ENCODE results near the gene MT1F. TPM values are rescaled to one million over a fixed set of nuclear protein-coding genes. Genes with fewer than 3 reads are reported as not detected.

Gene MT1F
- total RNA-seq, 1 experiment from 2014 or later: 7.3 TPM

DNA sequence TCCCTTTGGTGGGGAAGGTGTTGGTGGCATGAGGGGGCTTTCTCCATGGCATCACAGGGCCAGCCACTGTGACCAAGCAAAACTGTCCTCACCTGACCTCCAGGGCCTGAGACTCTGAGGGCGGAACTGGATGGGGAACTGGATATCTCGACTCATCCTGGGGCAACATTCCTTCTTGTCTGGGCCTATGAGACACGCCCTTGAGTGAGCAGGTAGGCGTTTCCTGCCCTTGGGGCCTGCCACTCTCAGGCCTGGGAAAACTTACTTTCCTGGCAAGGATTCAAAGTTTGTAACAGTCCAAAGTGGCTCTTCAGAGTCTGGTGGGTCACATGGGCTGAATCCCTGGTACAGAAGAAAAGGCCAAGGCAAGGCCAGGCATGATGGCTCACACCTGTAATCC is 34.1 kb downstream of the MT1F start:
- Histone ChIP-seq H3K79me2 (ENCODE audit: insufficient read depth, low read length) (no peaks in the 10 kb centered on the region), H4K20me1 (ENCODE audit: insufficient read depth) (no peaks in the 10 kb centered on the region), H3K4me1 (ENCODE audit: control insufficient read depth in 1 of 2, insufficient read depth in 2 of 2, low read length in 2 of 2) (peaks cover 19 to 36% of the 10 kb centered on the region in 2 experiments), H3K27me3 (ENCODE audit: insufficient read depth, low read length) (no peaks in the 10 kb centered on the region), H3K4me2 (ENCODE audit: low read length) (peak overlapping the region; percentile 50), H3K4me3 (replicated peaks in 1 of 2; ENCODE audit: low read depth in 1 of 2, low read length in 2 of 2) (peak overlapping the region in 1 of 2 experiments; percentile 9; a peak in 1 of 4 replicates), H3K9ac (ENCODE audit: low read length) (0 out of 2 replicates have a peak overlapping the region, but pooled peaks have one; percentile 10), H3K9me3 (ENCODE audit: control insufficient read depth in 1 of 2, insufficient read depth in 1 of 2, low read depth in 1 of 2, low read length in 2 of 2) (no peaks in the 10 kb centered on the region), H2AFZ (ENCODE audit: low read depth, low read length, poor library complexity, severe bottlenecking) (peak overlapping the region; percentile 65), H3K36me3 (ENCODE audit: control insufficient read depth in 1 of 2, insufficient read depth in 2 of 2, low read length in 2 of 2) (no peaks in the 10 kb centered on the region), H3K9me2 (ENCODE audit: insufficient read depth) (no peaks in the 10 kb centered on the region), H3K27ac (ENCODE audit: low read depth, low read length) (0 out of 2 replicates have a peak overlapping the region, but pooled peaks have one; percentile 25)
- intact Hi-C loops (cut with micrococcal nuclease): no loop called here
- ATAC-seq (peak; percentile 92), DNase-seq (ENCODE audit: low read depth, low spot score) (peak; percentile 66)
- ChIA-PET RAD21 (ENCODE audit: low non-redundant PET in 1 of 2, low total read pairs in 2 of 2, uncharacterized antibody in 2 of 2, unreplicated experiment in 2 of 2) (no interaction called here), POLR2A (interaction anchor here (0.9 kb wide), 1 partner anchor 10 kb away, joined by 3 read pairs; the partner anchor contains the start of gene MT1X), CTCF (interaction anchor here (1.3 kb wide), 1 partner anchor 10 kb away, joined by 7 read pairs; no protein-coding TSS in a partner anchor)
- no TSS peak for BruUV-seq (replicated peaks)
- TF ChIP-seq SP1 (IDR thresholded peaks at IDR 0.05; ENCODE audit: low read depth): peak; percentile 65; the same call in 1 of the 2 replicates
- TF ChIP-seq CTCF (IDR thresholded peaks at IDR 0.05 in 2 of 3, conservative IDR thresholded peaks at IDR 0.05 in 1 of 3; ENCODE audit: borderline replicate concordance in 1 of 3, insufficient read depth in 1 of 3, low read depth in 2 of 3, low read length in 2 of 3): no peak
- TF ChIP-seq POLR2AphosphoS5 (IDR thresholded peaks at IDR 0.05; ENCODE audit: low read depth, low read length): peak; percentile 37; the same call in 1 of the 2 replicates
- no peak; the same call in 1 of the 2 replicates for TF ChIP-seq FOSL1 (IDR thresholded peaks at IDR 0.05; ENCODE audit: low read depth)

- no peak for ATAC-seq
- H3K27ac ChIP-seq (ENCODE audit: low read depth, low read length): no peak overlapping the region
- ChIA-PET RAD21 (ENCODE audit: low non-redundant PET in 1 of 2, low total read pairs in 2 of 2, uncharacterized antibody in 2 of 2, unreplicated experiment in 2 of 2) (no interaction called here), CTCF (interaction anchor here (0.6 kb wide), 1 partner anchor 83 kb away, joined by 3 read pairs; no protein-coding TSS in a partner anchor), POLR2A (interaction anchor here (1.0 kb wide), 1 partner anchor 87 kb away, joined by 3 read pairs; the partner anchor contains the start of gene MT2A)
- H3K4me1 ChIP-seq (ENCODE audit: control insufficient read depth in 1 of 2, insufficient read depth in 2 of 2, low read length in 2 of 2): peaks cover 14 to 23% of the 10 kb centered on the region in 2 experiments
- no peak overlapping the region for H3K4me2 ChIP-seq (ENCODE audit: low read length)
- no peak overlapping the region for H3K4me3 ChIP-seq (replicated peaks in 1 of 2; ENCODE audit: low read depth in 1 of 2, low read length in 2 of 2)
- H3K9me3 ChIP-seq (ENCODE audit: control insufficient read depth in 1 of 2, insufficient read depth in 1 of 2, low read depth in 1 of 2, low read length in 2 of 2): no peaks in the 10 kb centered on the region
- H3K27me3 ChIP-seq (ENCODE audit: insufficient read depth, low read length): no peaks in the 10 kb centered on the region
- DNase-seq (ENCODE audit: low read depth, low spot score): no peak
- no peaks in the 10 kb centered on the region for H3K9me2 ChIP-seq (ENCODE audit: insufficient read depth)
- no peaks in the 10 kb centered on the region for H3K79me2 ChIP-seq (ENCODE audit: insufficient read depth, low read length)
- H3K36me3 ChIP-seq (ENCODE audit: control insufficient read depth in 1 of 2, insufficient read depth in 2 of 2, low read length in 2 of 2): no peaks in the 10 kb centered on the region
- no peaks in the 10 kb centered on the region for H4K20me1 ChIP-seq (ENCODE audit: insufficient read depth)
- H3K9ac ChIP-seq (ENCODE audit: low read length): no peak overlapping the region
- no peak overlapping the region for H2AFZ ChIP-seq (ENCODE audit: low read depth, low read length, poor library complexity, severe bottlenecking)
- intact Hi-C loops (cut with micrococcal nuclease): no loop called here
- BruUV-seq (replicated peaks): no TSS peak
- TF ChIP-seq FOSL1 (IDR thresholded peaks at IDR 0.05; ENCODE audit: low read depth) (no peak), ELF1 (IDR thresholded peaks at IDR 0.05; ENCODE audit: borderline replicate concordance, low read depth) (no peak), TCF7L2 (IDR thresholded peaks at IDR 0.05; ENCODE audit: borderline replicate concordance, extremely low read depth, insufficient read depth, insufficient read length) (no peak), ZFX (IDR thresholded peaks at IDR 0.05) (no peak), YY1 (IDR thresholded peaks at IDR 0.05; ENCODE audit: extremely low read depth, insufficient replicate concordance, low read depth, low read length) (no peak), EGR1 (IDR thresholded peaks at IDR 0.05; ENCODE audit: low read depth) (no peak)
- TF ChIP-seq, protein P1, sequence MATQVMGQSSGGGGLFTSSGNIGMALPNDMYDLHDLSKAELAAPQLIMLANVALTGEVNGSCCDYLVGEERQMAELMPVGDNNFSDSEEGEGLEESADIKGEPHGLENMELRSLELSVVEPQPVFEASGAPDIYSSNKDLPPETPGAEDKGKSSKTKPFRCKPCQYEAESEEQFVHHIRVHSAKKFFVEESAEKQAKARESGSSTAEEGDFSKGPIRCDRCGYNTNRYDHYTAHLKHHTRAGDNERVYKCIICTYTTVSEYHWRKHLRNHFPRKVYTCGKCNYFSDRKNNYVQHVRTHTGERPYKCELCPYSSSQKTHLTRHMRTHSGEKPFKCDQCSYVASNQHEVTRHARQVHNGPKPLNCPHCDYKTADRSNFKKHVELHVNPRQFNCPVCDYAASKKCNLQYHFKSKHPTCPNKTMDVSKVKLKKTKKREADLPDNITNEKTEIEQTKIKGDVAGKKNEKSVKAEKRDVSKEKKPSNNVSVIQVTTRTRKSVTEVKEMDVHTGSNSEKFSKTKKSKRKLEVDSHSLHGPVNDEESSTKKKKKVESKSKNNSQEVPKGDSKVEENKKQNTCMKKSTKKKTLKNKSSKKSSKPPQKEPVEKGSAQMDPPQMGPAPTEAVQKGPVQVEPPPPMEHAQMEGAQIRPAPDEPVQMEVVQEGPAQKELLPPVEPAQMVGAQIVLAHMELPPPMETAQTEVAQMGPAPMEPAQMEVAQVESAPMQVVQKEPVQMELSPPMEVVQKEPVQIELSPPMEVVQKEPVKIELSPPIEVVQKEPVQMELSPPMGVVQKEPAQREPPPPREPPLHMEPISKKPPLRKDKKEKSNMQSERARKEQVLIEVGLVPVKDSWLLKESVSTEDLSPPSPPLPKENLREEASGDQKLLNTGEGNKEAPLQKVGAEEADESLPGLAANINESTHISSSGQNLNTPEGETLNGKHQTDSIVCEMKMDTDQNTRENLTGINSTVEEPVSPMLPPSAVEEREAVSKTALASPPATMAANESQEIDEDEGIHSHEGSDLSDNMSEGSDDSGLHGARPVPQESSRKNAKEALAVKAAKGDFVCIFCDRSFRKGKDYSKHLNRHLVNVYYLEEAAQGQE (IDR thresholded peaks at IDR 0.05; ENCODE audit: low read depth): no peak
- TF ChIP-seq, protein P2, sequence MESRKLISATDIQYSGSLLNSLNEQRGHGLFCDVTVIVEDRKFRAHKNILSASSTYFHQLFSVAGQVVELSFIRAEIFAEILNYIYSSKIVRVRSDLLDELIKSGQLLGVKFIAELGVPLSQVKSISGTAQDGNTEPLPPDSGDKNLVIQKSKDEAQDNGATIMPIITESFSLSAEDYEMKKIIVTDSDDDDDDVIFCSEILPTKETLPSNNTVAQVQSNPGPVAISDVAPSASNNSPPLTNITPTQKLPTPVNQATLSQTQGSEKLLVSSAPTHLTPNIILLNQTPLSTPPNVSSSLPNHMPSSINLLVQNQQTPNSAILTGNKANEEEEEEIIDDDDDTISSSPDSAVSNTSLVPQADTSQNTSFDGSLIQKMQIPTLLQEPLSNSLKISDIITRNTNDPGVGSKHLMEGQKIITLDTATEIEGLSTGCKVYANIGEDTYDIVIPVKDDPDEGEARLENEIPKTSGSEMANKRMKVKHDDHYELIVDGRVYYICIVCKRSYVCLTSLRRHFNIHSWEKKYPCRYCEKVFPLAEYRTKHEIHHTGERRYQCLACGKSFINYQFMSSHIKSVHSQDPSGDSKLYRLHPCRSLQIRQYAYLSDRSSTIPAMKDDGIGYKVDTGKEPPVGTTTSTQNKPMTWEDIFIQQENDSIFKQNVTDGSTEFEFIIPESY (IDR thresholded peaks at IDR 0.05; ENCODE audit: extremely low read depth, insufficient replicate concordance, low read length): no peak
Measured at GRCh38 chr16:56695246-56695645, 37.5 kb downstream of the MT1F start.

Data from HCT116 (cell line).